Adrenal gland (tissue), 5 donors: ENCODE data around the gene EHBP1.

Experiments used
- CTCF ChIP-seq, 6 experiments: fragments of 450-650 bp in 4 of 6; fragments of 200-600 bp in 2 of 6; sonication (generic) in 1 of 6; IDR thresholded peaks; 1 replicate in 5 of 6; 2 replicates in 1 of 6; pipeline versions ENCODE4 v1.5.1 to v1.8.0; 2016 to 2021; ENCODE audit warnings: antibody characterized with exemption in 6 of 6, mild to moderate bottlenecking in 2 of 6, moderate library complexity in 1 of 6
- POLR2A ChIP-seq, 2 donors: fragments of 450-650 bp; IDR thresholded peaks; one replicate each; pipeline ENCODE4 v1.6.1; 2017; ENCODE audit warnings: antibody characterized with exemption in 2 of 2, mild to moderate bottlenecking in 2 of 2, moderate library complexity in 1 of 2
- donor health status: DM: no; HTN: no; CAD: no.

- TF ChIP-seq POLR2A (IDR thresholded peaks at IDR 0.05) (no peak), CTCF (IDR thresholded peaks at IDR 0.05) (no peak)
Measured at GRCh38 chr2:63066265-63066664, 360.8 kb downstream of the EHBP1 start.
